ENCODE data around the gene KRTCAP2.

DNA sequence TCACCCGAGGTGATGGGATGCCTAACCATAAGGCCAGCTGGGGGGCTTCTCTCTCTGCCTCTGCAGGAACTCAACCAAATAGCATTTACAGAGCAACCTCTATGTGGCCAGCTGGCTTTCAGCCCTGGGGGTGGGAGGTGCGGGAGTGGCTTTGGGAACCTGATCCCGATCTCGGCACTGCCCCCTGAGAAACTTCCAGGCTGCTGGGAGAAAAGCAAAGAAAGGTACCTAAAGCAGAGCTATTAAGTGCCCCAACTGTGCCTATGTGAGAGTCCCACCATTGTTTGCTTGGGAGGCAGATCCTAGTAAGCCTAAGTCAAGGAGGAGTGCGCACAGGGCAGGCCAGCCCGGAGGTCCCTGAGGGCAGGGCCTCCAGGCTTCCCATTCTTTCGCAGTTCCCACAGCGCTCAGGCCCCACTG is 7.0 kb downstream of the KRTCAP2 start:
- no peak for TF ChIP-seq GATAD2B (conservative IDR thresholded peaks at IDR 0.05; ENCODE audit: low read depth)
- no peak for TF ChIP-seq FOXM1 (IDR thresholded peaks at IDR 0.05; ENCODE audit: low read depth, low read length)
- no peak for TF ChIP-seq RCOR1 (conservative IDR thresholded peaks at IDR 0.05; ENCODE audit: low read depth, low read length)
- TF ChIP-seq, protein P1, sequence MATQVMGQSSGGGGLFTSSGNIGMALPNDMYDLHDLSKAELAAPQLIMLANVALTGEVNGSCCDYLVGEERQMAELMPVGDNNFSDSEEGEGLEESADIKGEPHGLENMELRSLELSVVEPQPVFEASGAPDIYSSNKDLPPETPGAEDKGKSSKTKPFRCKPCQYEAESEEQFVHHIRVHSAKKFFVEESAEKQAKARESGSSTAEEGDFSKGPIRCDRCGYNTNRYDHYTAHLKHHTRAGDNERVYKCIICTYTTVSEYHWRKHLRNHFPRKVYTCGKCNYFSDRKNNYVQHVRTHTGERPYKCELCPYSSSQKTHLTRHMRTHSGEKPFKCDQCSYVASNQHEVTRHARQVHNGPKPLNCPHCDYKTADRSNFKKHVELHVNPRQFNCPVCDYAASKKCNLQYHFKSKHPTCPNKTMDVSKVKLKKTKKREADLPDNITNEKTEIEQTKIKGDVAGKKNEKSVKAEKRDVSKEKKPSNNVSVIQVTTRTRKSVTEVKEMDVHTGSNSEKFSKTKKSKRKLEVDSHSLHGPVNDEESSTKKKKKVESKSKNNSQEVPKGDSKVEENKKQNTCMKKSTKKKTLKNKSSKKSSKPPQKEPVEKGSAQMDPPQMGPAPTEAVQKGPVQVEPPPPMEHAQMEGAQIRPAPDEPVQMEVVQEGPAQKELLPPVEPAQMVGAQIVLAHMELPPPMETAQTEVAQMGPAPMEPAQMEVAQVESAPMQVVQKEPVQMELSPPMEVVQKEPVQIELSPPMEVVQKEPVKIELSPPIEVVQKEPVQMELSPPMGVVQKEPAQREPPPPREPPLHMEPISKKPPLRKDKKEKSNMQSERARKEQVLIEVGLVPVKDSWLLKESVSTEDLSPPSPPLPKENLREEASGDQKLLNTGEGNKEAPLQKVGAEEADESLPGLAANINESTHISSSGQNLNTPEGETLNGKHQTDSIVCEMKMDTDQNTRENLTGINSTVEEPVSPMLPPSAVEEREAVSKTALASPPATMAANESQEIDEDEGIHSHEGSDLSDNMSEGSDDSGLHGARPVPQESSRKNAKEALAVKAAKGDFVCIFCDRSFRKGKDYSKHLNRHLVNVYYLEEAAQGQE (IDR thresholded peaks at IDR 0.05; ENCODE audit: low read depth, low read length): no peak
- TF ChIP-seq EZH2 (IDR thresholded peaks at IDR 0.05; ENCODE audit: borderline replicate concordance, control insufficient read depth, low read depth, low read length): no peak
- no peak for TF ChIP-seq TCF12 (IDR thresholded peaks at IDR 0.05; ENCODE audit: low read depth, low read length)
- TF ChIP-seq, protein P2, sequence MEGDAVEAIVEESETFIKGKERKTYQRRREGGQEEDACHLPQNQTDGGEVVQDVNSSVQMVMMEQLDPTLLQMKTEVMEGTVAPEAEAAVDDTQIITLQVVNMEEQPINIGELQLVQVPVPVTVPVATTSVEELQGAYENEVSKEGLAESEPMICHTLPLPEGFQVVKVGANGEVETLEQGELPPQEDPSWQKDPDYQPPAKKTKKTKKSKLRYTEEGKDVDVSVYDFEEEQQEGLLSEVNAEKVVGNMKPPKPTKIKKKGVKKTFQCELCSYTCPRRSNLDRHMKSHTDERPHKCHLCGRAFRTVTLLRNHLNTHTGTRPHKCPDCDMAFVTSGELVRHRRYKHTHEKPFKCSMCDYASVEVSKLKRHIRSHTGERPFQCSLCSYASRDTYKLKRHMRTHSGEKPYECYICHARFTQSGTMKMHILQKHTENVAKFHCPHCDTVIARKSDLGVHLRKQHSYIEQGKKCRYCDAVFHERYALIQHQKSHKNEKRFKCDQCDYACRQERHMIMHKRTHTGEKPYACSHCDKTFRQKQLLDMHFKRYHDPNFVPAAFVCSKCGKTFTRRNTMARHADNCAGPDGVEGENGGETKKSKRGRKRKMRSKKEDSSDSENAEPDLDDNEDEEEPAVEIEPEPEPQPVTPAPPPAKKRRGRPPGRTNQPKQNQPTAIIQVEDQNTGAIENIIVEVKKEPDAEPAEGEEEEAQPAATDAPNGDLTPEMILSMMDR (IDR thresholded peaks at IDR 0.05 in 2 of 3, conservative IDR thresholded peaks at IDR 0.05 in 1 of 3; ENCODE audit: control insufficient read depth in 2 of 3, extremely low read depth in 1 of 3, insufficient read depth in 1 of 3, low read depth in 3 of 3, low read length in 3 of 3): no peak

All from GM12878 (cell line).